Activated CD8-positive, alpha-beta memory T cell treated with anti-CD3 and anti-CD28 coated beads, Interleukin-2, amount 50 U/mL, for 1 hour (primary cell): ENCODE results near the gene HYAL3.
"Not testable (repeated sequence)": the region's sequence is repeated elsewhere in the genome, so short reads cannot be mapped to it uniquely, and the experiment has no call there.

ENCODE experiments used
- DNase-seq: peaks from one replicate; pipeline ENCODE4 v3.0.0-alpha.2; 2020; ENCODE audit errors: extremely low read depth

The HYAL3 gene

GRCh38 chr3:50270422-50271224 is 28.6 kb downstream of the HYAL3 start:
- no peak for DNase-seq

- DNase-seq = no peak
These were observed 29.2 kb downstream of the HYAL3 start for GRCh38 chr3:50269977-50270413.

- DNase-seq = no peak
These were observed 29.7 kb downstream of the HYAL3 start for GRCh38 chr3:50269460-50269859.

- no peak for DNase-seq
These were observed 30.3 kb downstream of the HYAL3 start, which contains the start of gene SEMA3B for GRCh38 chr3:50268703-50269451. Gene SEMA3B (plus strand): TSS chr3:50269147. CDS start chr3:50269241, 94 bp downstream.

- DNase-seq = no peak
These were observed 30.9 kb downstream of the HYAL3 start for GRCh38 chr3:50268276-50268675.

- DNase-seq = no peak
These were observed 31.8 kb downstream of the HYAL3 start for GRCh38 chr3:50267280-50267913.

GRCh38 chr3:50266836-50267235 is 32.4 kb downstream of the HYAL3 start:
- no peak for DNase-seq

GRCh38 chr3:50266017-50266416 is 33.2 kb downstream of the HYAL3 start:
- no peak for DNase-seq

- DNase-seq = no peak
These were observed 33.6 kb downstream of the HYAL3 start for GRCh38 chr3:50265571-50265970.

- no peak for DNase-seq
These were observed 34.2 kb downstream of the HYAL3 start for GRCh38 chr3:50264964-50265485.

- DNase-seq = no peak
These were observed 34.7 kb downstream of the HYAL3 start for GRCh38 chr3:50264383-50264963.

GRCh38 chr3:50263478-50264382 is 35.5 kb downstream of the HYAL3 start:
- no peak for DNase-seq

- no peak for DNase-seq
These were observed 36.4 kb downstream of the HYAL3 start for GRCh38 chr3:50262778-50263177.

GRCh38 chr3:50262200-50262599 is 37.0 kb downstream of the HYAL3 start:
- not testable (repeated sequence) for DNase-seq

GRCh38 chr3:50261505-50261904 is 37.7 kb downstream of the HYAL3 start:
- DNase-seq = no peak

- no peak for DNase-seq
These were observed 38.2 kb downstream of the HYAL3 start for GRCh38 chr3:50260942-50261441.

GRCh38 chr3:50260027-50260941 is 38.9 kb downstream of the HYAL3 start:
- no peak for DNase-seq

GRCh38 chr3:50259432-50260026 is 39.7 kb downstream of the HYAL3 start:
- no peak for DNase-seq

GRCh38 chr3:50258979-50259378 is 40.2 kb downstream of the HYAL3 start:
- DNase-seq = no peak
